GM10266 (cell line): ENCODE measurements around the gene PCARE.

Source experiments
- DNase-seq: peaks from one replicate; pipeline ENCODE4 v3.0.0; 2012; ENCODE audit errors: extremely low spot score
- TF ChIP-seq, protein P1 (sequence below): IDR thresholded peaks from 2 replicates; pipeline ENCODE4 v1.5.1; 2012; ENCODE audit warnings: mild to moderate bottlenecking, low read depth; ENCODE audit not compliant: control insufficient read depth, insufficient read depth; ENCODE audit errors: missing control alignments

PCARE gene

DNA sequence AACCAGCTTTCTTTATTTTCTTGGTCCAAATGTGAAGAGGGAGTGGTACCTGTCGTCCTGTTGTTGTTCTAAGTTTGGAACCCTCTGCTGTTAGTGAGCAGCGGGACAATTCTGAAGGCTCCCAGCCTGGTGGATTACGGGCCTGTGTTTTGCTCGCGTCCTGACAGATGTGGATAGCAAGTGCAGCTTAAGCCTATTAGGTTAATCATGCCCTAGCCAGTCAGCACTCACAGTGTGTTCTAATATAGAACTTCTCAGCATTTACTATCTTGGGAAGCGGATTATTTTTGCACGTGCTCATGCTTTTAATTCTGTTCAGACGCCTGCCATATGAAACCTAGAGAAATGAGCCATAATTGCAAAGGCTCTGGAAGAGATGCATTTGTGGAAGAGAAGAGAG, at the start of gene PCARE:
Gene PCARE, minus strand, starts transcription at position 113 of the 400 bp plus-strand sequence. CDS start 262 bp downstream, outside the sequence.
- no peak for DNase-seq
- TF ChIP-seq, protein P1, sequence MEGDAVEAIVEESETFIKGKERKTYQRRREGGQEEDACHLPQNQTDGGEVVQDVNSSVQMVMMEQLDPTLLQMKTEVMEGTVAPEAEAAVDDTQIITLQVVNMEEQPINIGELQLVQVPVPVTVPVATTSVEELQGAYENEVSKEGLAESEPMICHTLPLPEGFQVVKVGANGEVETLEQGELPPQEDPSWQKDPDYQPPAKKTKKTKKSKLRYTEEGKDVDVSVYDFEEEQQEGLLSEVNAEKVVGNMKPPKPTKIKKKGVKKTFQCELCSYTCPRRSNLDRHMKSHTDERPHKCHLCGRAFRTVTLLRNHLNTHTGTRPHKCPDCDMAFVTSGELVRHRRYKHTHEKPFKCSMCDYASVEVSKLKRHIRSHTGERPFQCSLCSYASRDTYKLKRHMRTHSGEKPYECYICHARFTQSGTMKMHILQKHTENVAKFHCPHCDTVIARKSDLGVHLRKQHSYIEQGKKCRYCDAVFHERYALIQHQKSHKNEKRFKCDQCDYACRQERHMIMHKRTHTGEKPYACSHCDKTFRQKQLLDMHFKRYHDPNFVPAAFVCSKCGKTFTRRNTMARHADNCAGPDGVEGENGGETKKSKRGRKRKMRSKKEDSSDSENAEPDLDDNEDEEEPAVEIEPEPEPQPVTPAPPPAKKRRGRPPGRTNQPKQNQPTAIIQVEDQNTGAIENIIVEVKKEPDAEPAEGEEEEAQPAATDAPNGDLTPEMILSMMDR = no peak

- TF ChIP-seq, protein P1 = no peak
Measured at GRCh38 chr2:29123617-29124349, 49.5 kb upstream of the PCARE start.

GRCh38 chr2:29120846-29121245, 46.5 kb upstream of the PCARE start:
- DNase-seq = no peak
- TF ChIP-seq, protein P1 = no peak

More at GRCh38 chr2:29123617-29124349, 49.5 kb upstream of the PCARE start:
- no peak for DNase-seq

GRCh38 chr2:29119211-29119610, 44.9 kb upstream of the PCARE start:
- TF ChIP-seq, protein P1 = no peak
- no peak for DNase-seq

DNA sequence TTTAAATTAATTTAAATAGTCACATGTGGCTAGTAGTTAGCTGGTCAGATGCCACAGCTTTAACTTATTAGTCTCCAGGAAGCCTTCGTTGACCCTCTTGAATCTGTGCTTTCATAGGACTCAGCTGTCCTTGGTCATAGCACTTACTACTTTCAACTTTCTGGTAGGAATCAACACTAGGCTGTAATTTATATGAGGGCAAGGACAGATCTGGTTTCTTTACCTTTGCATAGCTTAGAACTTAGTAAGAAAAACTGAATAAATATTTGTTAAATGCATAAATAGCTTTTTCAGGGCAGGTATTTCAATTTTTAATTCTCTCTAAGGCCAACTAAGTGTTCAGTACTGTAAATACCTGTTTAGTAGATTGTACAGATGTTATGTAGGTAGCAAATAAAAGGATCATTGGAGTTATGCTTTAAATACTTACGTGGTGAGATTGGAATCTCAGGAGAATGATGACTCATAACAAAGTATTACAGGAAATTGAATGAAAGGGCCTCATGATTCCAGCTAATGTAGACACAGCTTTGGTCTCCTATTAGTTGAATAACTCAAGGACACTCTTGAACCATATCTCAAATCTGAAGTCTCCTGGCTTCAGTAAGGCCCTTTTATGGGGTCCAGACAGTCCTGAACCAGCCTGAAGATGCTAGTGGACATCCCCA, 43.4 kb upstream of the PCARE start:
- no peak for DNase-seq
- TF ChIP-seq, protein P1 = no peak

DNA sequence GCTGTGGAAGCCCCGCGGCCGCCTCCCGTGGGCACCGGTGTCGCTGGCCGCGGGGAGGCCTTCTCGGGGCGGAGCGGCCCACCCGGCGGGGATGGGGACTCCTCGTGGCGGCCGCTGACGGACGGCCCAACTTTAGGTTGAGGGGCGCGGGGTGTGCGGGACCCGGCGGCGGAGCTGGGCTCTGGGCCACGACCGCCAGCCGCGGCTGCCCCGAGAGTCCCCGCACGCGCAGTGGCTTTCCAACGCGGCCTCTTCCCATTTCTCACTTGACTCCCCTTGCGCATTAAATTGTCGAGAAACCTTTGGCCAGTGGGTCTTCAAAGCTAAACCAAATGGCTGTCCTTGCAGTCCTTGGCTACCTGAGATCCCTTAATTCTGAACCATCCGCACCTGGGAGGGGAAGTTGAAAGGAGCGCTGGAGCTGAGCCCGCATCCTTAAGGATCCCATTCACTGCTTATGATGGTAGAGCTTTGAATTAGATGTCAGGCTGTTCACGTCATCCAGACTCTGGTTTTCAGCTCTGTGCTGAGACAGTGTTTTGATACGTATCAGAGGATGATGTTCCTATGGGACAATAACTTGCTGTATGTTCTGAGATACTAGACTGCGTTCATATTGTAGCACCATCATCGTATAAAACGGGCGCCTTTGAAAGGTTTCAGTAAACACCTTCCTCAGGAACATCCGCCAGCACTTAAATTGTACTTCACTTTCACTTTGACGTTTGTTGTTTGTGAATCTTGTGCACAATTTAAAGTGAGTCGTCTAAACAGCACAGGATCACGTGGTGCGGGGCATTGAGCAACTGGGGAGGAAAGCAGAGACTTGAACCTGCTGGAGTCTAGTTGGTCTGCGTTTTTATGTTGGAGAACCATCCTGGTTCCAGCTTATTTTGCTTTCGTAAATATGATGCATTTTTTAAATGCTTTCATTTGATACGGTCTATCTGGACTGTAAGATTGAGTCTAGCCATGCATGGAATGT, 41.8 kb upstream of the PCARE start:
- TF ChIP-seq, protein P1 = no peak
- DNase-seq = peak; percentile 62
